HEK293T (cell line): Measurements from ENCODE around the gene CDH8.

Experiments used
- CTCF ChIA-PET: fragments of 350-600 bp; formaldehyde crosslinking; extraction: SDS; loops from one replicate; lab custom pipeline; 2021; ENCODE audit warnings: antibody characterized with exemption, inconsistent platforms; lab: Yijun Ruan, JAX
- POLR2A ChIA-PET: fragments of 350-600 bp; formaldehyde crosslinking; extraction: SDS; loops from one replicate; lab custom pipeline; 2020; ENCODE audit warnings: antibody characterized with exemption, inconsistent platforms; lab: Yijun Ruan, JAX
- DNase-seq: peaks from one replicate; pipeline ENCODE4 v3.0.0; 2012; ENCODE audit warnings: mixed read lengths; ENCODE audit errors: extremely low spot score
- ARNT ChIP-seq: fragments of 450-650 bp; IDR thresholded peaks from 2 replicates; pipeline ENCODE4 v1.6.1; 2017; ENCODE audit warnings: mild to moderate bottlenecking
- BHLHE40 ChIP-seq: fragments of 450-650 bp; IDR thresholded peaks from 2 replicates; pipeline ENCODE4 v1.6.1; 2016; ENCODE audit warnings: mild to moderate bottlenecking, moderate library complexity, borderline replicate concordance
- CTBP1 ChIP-seq: fragments of 450-650 bp; IDR thresholded peaks from 2 replicates; pipeline ENCODE4 v1.6.1; 2016; ENCODE audit warnings: borderline replicate concordance
- ELF4 ChIP-seq: fragments of 450-650 bp; IDR thresholded peaks from 2 replicates; pipeline ENCODE4 v1.6.1; 2017; ENCODE audit warnings: antibody characterized with exemption
- FOXA1 ChIP-seq: fragments of 450-650 bp; IDR thresholded peaks from 2 replicates; pipeline ENCODE4 v1.6.1; 2016; ENCODE audit warnings: mild to moderate bottlenecking
- FOXK2 ChIP-seq: fragments of 450-650 bp; IDR thresholded peaks from 2 replicates; pipeline ENCODE4 v1.6.1; 2016; ENCODE audit warnings: mild to moderate bottlenecking
- FOXM1 ChIP-seq: fragments of 450-650 bp; IDR thresholded peaks from 2 replicates; pipeline ENCODE4 v1.6.1; 2017; ENCODE audit warnings: mild to moderate bottlenecking, borderline replicate concordance
- HDGF ChIP-seq: fragments of 450-650 bp; IDR thresholded peaks from 2 replicates; pipeline ENCODE4 v1.6.1; 2017; ENCODE audit warnings: antibody characterized with exemption, borderline replicate concordance
- L3MBTL2 ChIP-seq: fragments of 450-650 bp; conservative IDR thresholded peaks from 2 replicates; pipeline ENCODE4 v1.6.1; 2016; ENCODE audit warnings: mild to moderate bottlenecking
- LEF1 ChIP-seq: fragments of 450-650 bp; IDR thresholded peaks from 2 replicates; pipeline ENCODE4 v1.6.1; 2017; ENCODE audit warnings: mild to moderate bottlenecking, borderline replicate concordance
- NFRKB ChIP-seq: fragments of 450-650 bp; IDR thresholded peaks from 2 replicates; pipeline ENCODE4 v1.6.1; 2016; ENCODE audit warnings: mild to moderate bottlenecking, moderate library complexity
- PKNOX1 ChIP-seq: fragments of 450-650 bp; IDR thresholded peaks from 2 replicates; pipeline ENCODE4 v1.6.1; 2016
- SP1 ChIP-seq: fragments of 450-650 bp; IDR thresholded peaks from 2 replicates; pipeline ENCODE4 v1.6.1; 2017
- SUZ12 ChIP-seq: fragments of 450-650 bp; IDR thresholded peaks from 2 replicates; pipeline ENCODE4 v1.6.1; 2016; ENCODE audit warnings: mild to moderate bottlenecking
- TARDBP ChIP-seq: fragments of 450-650 bp; IDR thresholded peaks from 2 replicates; pipeline ENCODE4 v1.6.1; 2016
- ZNF384 ChIP-seq: fragments of 450-650 bp; IDR thresholded peaks from 2 replicates; pipeline ENCODE4 v1.6.1; 2016

The CDH8 gene

GRCh38 chr16:61671161-61671560 lies 365.1 kb downstream of the CDH8 start:
- no peak for DNase-seq
- POLR2A ChIA-PET: no interaction called here
- no peak for TF ChIP-seq LEF1
- no peak for TF ChIP-seq PKNOX1
- no peak for TF ChIP-seq CTBP1
- CTCF ChIA-PET: no interaction called here

DNA sequence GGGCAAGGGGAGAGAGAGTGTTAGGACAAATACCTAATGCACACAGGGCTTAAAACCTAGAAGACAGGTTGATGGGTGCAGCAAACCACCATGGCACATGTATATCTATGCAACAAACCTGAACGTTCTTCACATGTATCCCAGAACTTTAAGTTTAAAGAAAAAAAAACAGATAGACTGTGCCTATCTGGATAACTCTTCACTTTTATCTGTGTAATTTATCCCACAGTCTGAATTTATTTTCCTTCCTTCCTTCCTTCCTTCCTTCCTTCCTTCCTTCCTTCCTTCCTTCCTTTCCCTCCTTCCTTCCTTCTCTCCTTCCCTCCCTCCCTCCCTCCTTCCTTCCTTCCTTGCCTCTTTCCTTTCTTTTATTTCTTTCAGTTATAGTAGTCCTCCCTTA lies 370.7 kb downstream of the CDH8 start:
- POLR2A ChIA-PET: no interaction called here

DNA sequence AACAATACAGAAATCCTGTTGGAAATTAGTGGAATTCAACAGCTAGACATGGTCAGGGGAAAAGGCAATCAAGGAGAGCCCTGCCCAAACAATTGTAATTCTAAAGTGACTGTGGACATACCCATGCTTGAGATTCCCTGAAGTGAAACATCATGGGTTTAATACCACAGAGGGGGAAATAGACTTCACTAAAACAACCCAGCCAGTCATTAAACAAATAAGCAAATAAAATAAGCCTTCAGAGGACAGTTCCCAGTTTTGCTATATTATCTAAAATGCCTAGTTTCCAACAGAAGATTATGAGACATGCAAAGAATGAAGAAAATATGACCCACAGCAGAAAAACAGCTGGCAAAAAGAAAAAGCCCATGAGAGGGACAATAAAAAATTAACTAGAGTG lies 376.3 kb downstream of the CDH8 start:
- DNase-seq: no peak
- CTCF ChIA-PET: no interaction called here

More for the DNA sequence above, 370.7 kb downstream of the CDH8 start:
- TF ChIP-seq SUZ12 (no peak), ELF4 (no peak), FOXM1 (no peak)
- CTCF ChIA-PET: no interaction called here
- DNase-seq: no peak

DNA sequence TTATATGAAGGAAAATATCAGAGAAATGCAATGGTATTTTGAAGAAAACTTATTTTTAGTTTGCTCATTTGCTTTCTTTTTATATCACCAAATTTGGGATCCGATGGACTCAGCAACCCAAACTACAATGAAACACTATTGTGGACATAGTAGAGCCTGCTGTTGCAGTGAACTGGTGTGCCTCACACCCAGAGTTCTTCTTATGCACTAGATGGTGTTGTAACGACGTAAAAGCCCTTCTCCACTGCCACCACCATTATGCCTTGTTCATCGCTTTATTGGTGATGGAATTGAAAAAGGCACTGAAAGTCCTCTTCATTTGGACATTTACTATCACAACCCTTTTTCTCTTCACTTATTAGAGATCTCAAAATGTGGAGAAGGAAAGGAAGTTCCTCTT lies 381.3 kb downstream of the CDH8 start:
- DNase-seq: no peak
- TF ChIP-seq TARDBP (no peak), ARNT (no peak), BHLHE40 (no peak), FOXK2 (no peak), FOXA1 (no peak)
- CTCF ChIA-PET: no interaction called here
- POLR2A ChIA-PET: no interaction called here

More for the DNA sequence above, 376.3 kb downstream of the CDH8 start:
- POLR2A ChIA-PET: no interaction called here
- TF ChIP-seq L3MBTL2 (no peak), PKNOX1 (no peak), ZNF384 (no peak), FOXA1 (no peak), CTBP1 (no peak), NFRKB (no peak), BHLHE40 (no peak), ELF4 (no peak), LEF1 (no peak), FOXM1 (no peak), HDGF (no peak), FOXK2 (no peak)

GRCh38 chr16:61653544-61653943 lies 382.7 kb downstream of the CDH8 start:
- ChIA-PET POLR2A (no interaction called here), CTCF (no interaction called here)
- no peak for DNase-seq
- TF ChIP-seq ZNF384: no peak
- no peak for TF ChIP-seq LEF1
- no peak for TF ChIP-seq SUZ12
- TF ChIP-seq FOXM1: no peak
- no peak for TF ChIP-seq SP1
- TF ChIP-seq L3MBTL2: no peak
- no peak for TF ChIP-seq ARNT
- no peak for TF ChIP-seq ELF4
- TF ChIP-seq FOXK2: no peak
- TF ChIP-seq NFRKB: no peak
- TF ChIP-seq FOXA1: no peak
- no peak for TF ChIP-seq TARDBP
- no peak for TF ChIP-seq PKNOX1
- TF ChIP-seq BHLHE40: no peak
- TF ChIP-seq CTBP1: no peak
- no peak for TF ChIP-seq HDGF

DNA sequence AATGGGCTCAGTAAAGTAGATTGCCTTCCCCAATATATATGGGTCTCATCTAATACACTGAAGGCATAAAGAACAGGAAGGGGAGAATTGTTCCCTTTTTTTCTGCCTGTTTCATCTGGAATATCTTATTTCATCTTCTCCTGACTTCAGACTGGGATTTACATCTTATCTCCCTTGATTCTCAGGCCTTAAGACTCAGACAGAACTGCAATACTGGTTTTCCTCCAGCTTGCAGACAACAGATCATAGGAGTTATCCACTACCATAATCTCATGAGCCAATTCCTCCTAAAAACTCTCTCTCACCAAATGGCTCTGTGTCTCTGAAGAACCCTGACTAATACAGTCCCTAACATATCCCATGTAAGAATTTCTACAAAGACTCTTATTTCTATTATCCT lies 390.7 kb downstream of the CDH8 start:
- POLR2A ChIA-PET: no interaction called here
- DNase-seq: no peak
- CTCF ChIA-PET: no interaction called here
- TF ChIP-seq SUZ12: no peak
- TF ChIP-seq L3MBTL2: no peak
- TF ChIP-seq ZNF384: no peak
- TF ChIP-seq FOXA1: no peak
- TF ChIP-seq BHLHE40: no peak
- TF ChIP-seq TARDBP: no peak
- TF ChIP-seq LEF1: no peak
- TF ChIP-seq FOXM1: no peak
- TF ChIP-seq PKNOX1: no peak
- TF ChIP-seq ELF4: no peak
- TF ChIP-seq CTBP1: no peak
- no peak for TF ChIP-seq SP1
- TF ChIP-seq FOXK2: no peak
- TF ChIP-seq HDGF: no peak
- TF ChIP-seq NFRKB: no peak
- TF ChIP-seq ARNT: no peak
